CD4-positive, alpha-beta T cell treated with Interleukin-12 subunit alpha and Interleukin-12 subunit beta, for 1 hour (primary cell): Measurements from ENCODE around the gene TTC33.
"Not testable (repeated sequence)": the region's sequence is repeated elsewhere in the genome, so short reads cannot be mapped to it uniquely, and the experiment has no call there.

ENCODE experiments used
- DNase-seq: peaks from one replicate; pipeline ENCODE4 v3.0.0-alpha.2; 2020

TTC33 gene

GRCh38 chr5:40755407-40756365 lies at the start of gene TTC33:
TTC33 (minus strand) TSS chr5:40755961; CDS start chr5:40747018, 8,943 bp downstream.
- peak; percentile 93 for DNase-seq

- no peak for DNase-seq
Observed at GRCh38 chr5:40801771-40802562, 46.2 kb upstream of the TTC33 start.

DNA sequence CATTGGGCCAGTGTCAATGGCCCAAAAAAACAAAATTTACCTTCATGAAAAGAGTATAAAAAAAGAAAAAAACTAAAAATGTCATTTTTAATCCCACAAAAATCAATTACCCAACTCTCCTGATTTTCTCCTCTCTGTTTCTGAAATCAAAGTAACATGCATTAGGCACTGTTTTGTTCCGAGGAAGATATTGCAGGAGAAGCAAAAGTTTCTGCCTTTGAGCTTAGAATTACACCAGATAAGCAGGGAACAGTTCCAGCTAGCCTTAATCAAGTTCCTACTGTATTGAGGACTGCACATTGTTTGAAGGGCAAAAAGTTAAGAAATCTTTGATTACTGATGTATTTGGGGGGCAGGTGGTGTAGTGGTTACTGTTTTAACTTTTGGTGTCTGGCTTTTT lies 43.5 kb upstream of the TTC33 start:
- no peak for DNase-seq

GRCh38 chr5:40798801-40799210 lies 43.0 kb upstream of the TTC33 start:
- no peak for DNase-seq

DNA sequence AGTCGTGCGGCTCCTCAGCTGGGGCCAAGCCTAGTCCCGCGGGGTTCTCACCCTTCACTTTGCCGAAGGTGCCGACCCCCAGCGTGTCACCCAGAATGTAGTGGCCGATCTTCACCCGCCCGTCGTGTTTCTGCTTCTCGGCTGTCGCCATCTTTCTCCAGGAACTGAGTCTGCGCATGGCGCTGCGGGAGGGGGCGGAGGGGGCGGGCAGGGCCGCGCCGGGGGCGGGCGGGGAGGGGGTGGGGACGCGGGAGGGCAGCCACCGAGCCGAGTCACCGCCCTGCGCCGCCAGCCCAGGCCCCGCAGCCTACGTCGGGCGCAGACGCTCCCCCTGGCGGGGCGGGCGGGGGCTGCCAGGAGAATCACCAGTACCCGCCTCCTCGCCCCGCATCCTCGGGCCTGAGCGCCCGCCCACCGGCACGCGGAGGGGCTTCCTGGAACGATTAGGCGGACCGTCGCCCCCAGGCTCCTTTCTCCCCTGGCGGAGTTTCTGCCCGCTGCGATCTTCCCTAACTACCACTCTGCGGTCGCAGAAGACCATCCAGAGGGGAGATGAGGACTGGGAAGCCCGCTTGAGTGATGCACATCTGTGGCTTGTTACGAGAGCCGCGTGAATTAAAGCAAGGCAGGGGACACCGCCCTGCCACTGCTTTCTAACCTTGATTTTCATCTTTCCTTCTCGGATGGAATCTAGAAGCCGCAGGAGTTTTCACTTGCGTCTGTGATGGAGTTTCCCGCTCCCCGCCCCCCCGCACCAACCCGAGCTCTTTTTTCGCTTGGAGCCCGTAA lies 42.4 kb upstream of the TTC33 start, which contains the start of gene PRKAA1:
Gene PRKAA1, minus strand, starts transcription at position 363 of the 789 bp plus-strand sequence. Its CDS starts 185 bp downstream, at position 178.
- peak; percentile 91 for DNase-seq

DNA sequence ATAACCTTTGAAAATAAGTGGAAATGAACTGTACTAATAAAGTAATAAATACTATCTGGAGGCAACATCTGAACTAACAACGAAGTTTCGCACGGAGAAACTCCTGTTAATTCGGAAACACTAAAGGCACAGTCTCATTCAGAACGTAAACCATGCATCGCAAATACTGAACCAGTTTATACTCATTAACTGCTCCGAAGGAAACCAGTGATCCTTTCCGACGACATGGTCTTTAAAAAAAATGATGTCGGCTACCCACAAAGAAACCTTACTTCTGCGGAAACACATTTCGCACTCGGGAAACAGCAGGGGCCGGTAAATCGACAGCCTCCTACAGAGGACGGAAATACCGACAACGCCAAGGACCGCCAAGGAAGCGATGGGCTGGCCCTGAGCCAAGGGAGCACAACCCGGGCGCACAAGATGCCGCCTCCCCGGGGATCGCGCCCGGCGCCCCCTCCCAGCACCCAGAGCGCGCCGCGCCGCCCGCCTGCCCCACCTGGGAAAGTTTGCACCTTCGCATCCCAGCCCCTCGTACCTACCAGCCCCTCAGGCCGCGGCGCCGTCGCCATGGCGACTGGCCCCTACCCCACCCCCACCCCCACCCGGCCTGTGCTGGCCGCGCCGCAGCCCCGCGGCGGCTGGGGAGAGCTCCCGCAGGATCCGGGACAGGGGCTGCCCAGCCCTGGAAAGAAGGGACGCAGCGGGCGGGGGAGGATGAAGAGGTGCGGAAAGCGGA lies 41.7 kb upstream of the TTC33 start:
- DNase-seq = peak; percentile 81

GRCh38 chr5:40796487-40796889 lies 40.7 kb upstream of the TTC33 start:
- no peak for DNase-seq

- DNase-seq = not testable (repeated sequence)
Observed at GRCh38 chr5:40794877-40795276, 39.1 kb upstream of the TTC33 start.

- DNase-seq = not testable (repeated sequence)
Observed at GRCh38 chr5:40794340-40794739, 38.6 kb upstream of the TTC33 start.

- DNase-seq = not testable (repeated sequence)
Observed at GRCh38 chr5:40792691-40793090, 36.9 kb upstream of the TTC33 start.

DNA sequence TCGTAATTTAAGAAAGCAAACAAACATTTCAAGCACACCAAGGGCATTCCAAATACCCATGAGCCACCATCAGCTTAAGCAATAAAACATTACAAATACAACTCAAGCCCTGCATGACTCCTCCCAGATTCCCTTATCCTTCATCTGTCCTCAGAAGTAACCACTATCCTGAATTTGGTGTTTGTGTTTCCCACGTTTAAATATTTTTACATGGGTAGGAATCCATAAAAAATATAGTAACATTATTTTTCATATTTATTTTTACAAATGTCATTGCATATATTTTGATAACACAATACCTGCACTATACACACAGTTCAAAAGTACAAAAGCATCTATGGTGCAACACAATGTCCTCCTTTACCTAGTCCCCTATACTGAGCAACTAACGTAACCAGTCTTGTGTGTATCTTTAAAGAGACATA lies 36.0 kb upstream of the TTC33 start:
- DNase-seq = no peak

DNA sequence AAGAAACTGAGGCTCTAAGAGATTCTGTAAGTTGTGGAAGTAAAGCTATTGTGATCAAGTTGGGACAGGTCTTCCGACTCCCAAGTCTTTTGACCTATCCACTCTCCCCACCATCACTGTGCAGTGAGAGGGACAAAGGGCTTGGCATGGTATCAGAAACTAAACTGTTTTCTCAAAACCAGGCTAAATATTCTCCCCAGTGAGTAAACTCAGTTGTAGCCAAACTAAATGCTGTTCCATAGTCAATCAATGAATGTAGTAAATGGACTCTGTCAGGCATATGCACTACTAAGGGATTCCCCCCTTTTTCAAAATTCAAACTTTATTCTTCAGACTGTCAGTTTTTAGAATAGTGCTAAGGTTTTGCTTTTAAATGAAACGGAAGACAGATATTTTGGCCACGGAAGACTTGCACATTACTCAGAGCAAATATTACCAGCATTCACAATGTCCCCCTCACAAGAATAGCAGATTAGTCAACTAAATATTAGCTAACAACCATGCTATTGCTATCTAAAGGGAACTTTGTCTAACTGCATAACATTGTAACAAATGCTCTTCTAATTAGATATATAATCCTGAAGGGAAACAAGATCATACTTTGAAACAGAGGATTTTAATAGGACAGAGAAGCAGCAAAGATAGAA lies 35.3 kb upstream of the TTC33 start:
- no peak for DNase-seq

DNA sequence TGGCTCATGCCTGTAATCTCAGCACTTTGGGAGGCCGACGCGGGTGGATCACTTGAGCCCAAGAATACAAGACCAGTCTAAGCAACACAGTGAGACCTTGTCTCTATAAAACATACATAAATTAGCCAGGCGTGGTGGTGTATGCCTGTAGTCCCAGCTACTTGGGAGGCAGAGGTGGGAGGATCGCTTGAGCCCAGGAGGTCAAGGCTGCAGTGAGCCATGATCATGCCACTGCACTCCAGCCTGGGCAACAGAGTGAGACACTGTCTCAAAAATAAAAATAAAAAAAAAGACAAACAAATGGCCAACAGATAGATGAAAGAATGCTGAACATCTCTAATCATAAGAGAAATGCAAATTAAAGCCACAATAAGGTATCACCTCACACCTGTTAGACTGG lies 33.2 kb upstream of the TTC33 start:
- DNase-seq = not testable (repeated sequence)

DNA sequence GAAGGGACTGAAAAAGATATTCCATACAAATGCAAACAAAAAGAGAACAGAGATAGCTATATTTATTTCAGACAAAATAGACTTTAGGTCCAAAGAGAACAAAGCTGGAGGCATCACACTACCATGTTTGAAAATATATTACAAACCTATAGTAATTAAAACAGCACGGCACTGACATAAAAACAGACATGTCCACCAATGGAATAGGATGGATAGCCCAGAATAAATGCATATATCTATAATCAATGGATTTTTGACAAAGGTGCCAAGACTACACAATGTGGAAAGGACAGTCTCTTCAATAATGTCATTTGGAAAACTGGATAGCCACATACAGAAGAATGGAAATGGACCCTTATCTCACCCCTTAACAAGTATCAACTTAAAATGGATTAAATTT lies 32.2 kb upstream of the TTC33 start:
- DNase-seq = no peak

DNA sequence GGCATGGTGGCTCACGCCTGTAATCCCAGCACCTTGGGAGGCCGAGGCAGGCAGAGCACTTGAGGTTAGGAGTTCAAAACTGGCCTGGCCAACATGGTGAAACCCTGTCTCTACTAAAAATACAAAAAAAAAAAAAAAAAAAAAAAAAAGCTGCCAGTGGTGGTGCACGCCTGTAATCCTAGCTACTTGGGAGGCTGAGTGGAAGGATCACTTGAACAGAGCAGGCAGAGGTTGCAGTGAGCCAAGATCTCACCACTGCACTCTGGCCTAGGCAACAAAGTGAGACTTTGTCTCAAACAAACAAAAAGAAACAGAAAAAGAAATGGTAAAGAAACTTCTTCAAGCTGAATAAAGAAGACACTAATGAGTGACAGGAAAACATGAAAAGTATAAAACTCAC lies 30.9 kb upstream of the TTC33 start:
- not testable (repeated sequence) for DNase-seq

- DNase-seq = no peak
Observed at GRCh38 chr5:40784916-40785315, 29.2 kb upstream of the TTC33 start.

- DNase-seq = no peak
Observed at GRCh38 chr5:40784027-40784653, 28.4 kb upstream of the TTC33 start.

- DNase-seq = no peak
Observed at GRCh38 chr5:40781843-40782409, 26.2 kb upstream of the TTC33 start.

- DNase-seq = no peak
Observed at GRCh38 chr5:40780858-40781257, 25.1 kb upstream of the TTC33 start.

DNA sequence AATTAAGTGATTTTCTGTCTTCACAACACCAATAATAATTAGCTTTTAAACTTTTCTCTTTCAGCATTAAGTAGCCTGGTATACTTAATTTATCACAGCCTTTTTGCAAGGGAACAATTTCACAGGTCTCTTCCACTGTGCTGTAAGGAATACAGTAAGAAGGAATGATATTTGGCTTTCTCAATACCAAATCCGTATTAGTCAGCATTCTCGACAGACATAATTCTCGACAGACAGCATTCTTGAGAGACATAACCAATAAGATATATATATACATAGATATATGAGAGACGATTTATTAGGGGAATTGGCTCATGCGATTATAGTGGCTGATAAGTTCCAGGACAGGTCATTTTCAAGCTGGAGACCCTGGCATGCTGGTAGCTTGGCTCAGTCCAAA lies 24.4 kb upstream of the TTC33 start:
- DNase-seq = no peak

GRCh38 chr5:40779561-40779960 lies 23.8 kb upstream of the TTC33 start:
- no peak for DNase-seq
